ENCODE data around the gene TSPO.

The TSPO gene

DNA sequence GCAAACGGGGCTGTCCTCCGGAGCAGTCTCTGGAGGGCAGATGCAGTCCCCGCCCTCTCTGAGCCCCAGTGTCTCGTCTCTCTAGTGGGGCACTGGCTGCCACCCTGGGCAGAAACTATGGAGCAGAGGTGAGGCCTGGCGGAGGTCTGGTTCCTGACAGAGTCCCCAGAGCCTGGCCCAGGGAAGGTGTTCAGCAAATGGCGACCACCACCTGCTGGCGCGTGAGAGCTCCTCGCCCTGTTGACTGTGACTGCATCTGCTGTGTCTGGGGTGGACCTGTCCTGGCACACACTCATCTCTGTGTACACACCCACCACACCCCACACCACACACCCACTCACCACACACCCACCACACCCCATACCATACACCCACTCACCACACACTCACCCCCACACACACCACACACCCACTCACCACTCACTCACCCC is 53.9 kb downstream of the TSPO start:
- DNase-seq: no peak

- DNase-seq: no peak
Observed at GRCh38 chr22:43205748-43206508, 54.6 kb downstream of the TSPO start.

DNA sequence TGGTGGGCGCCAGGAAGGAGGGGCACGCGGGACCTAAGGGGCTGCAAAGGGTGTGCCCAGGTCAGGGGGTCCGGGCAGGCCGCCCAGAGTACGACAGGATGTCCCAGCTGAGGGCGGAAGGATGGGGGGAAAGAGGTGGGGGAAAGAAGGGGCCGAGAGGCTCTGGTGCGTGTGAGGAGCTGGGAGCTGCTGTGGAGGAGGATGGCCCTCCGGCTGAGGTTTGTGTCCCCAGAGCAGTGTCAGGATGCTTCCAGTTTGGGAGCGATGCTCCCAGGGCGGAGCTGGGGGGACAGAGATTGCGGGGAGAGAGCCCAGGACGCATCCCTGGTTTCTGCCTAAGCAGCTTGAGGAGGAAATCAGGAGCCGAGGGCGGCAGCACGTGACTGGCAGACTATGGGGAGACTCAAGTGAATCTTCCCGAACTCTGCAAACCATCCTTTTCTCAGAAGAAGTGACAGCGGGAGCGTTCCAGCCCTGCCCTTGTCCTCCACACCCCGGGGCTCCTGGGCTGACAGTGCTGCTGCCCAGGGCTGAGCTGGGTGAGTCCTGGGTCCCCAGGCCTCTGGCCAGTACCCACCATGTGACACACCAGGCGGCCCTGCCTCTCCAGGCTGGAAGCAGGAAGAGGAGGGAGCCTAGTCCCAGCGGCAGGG is 55.3 kb downstream of the TSPO start:
- no peak for DNase-seq

DNA sequence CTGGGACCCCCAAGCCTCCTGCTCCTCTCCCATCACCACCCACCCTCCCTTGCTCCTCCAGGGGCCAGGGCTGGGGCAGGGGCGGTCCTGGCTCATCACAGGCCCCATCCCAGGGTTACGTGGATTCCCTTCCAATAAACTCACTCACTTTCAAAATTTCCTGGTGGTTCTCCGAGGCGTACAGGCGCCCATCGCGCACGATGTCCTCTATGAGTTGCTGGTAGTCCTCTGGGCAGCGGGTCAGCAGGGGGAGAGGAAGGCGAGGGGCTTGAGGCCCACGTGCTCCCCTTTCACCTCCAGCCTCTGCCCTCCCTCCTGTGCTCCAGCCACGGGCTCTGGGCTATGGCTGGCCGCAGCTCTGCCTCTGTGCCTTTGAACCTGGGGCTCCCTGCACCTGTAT is 56.0 kb downstream of the TSPO start:
- no peak for DNase-seq

GRCh38 chr22:43207849-43208702 is 56.7 kb downstream of the TSPO start:
- no peak for DNase-seq

- no peak for DNase-seq
Observed at GRCh38 chr22:43208703-43209522, 57.6 kb downstream of the TSPO start.

DNA sequence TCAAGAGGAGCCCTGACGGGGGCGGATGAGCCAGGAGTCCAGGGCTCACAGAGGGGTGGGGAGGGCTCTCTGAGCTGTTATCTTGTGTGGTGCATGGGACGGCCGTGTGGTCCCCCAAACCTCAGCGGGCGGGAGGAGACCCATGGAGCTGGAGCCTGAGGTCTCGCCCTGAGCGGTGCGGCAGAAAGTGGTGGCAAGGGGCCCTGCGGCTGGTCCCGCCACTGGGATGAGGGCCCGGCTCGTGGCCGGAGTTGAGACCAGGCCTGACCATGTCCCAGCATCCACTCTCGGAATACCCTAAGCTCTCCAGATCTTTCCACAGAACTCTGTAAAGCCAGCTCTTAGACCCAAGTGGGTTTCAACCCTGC is 58.1 kb downstream of the TSPO start:
- DNase-seq: no peak

- DNase-seq: no peak
Observed at GRCh38 chr22:43209971-43210370, 58.6 kb downstream of the TSPO start.

DNA sequence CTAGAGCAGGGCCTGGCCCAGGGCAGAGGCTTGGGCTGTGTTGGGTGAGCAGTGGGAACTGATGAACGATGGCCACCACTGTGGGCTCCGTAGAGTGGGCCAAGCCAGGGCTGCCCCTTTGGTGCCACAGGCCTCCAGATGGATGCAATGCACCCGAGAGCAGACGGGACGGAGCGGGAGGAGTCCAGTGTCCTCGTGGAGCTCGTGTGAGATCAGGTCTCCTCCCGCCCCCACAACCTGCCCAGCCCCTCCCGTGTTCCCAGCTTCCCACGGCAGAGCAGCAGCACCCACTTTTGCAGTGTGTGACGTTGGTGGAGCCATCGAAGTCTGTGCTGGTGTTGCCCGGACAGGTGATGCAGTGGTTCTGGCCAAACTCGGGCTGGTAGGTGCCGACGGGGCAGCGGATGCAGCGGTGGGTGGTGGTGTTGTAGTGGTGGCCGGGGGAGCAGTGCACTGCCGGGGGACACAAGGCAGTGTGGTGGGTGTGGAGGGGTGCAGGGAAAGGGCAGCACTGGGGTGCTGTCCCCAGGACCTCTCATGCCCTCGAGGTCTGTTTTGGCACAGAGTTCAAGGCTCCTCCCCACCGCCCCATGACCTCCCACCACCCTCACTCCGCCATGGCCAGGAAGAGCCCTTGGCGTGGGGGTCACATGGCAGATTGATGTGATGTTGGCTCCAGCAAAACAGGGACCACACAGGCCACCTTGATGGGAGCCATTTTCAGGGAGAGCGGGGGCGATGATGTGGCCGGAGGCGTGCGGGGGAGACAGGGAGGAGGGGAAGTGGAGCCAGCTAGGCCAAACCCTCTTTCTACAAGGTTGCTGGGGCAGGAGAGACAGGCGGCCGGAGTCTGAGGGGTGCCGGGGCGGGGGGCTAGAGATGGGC is 59.5 kb downstream of the TSPO start:
- no peak for DNase-seq

GRCh38 chr22:43211941-43212433 is 60.6 kb downstream of the TSPO start:
- no peak for DNase-seq

DNA sequence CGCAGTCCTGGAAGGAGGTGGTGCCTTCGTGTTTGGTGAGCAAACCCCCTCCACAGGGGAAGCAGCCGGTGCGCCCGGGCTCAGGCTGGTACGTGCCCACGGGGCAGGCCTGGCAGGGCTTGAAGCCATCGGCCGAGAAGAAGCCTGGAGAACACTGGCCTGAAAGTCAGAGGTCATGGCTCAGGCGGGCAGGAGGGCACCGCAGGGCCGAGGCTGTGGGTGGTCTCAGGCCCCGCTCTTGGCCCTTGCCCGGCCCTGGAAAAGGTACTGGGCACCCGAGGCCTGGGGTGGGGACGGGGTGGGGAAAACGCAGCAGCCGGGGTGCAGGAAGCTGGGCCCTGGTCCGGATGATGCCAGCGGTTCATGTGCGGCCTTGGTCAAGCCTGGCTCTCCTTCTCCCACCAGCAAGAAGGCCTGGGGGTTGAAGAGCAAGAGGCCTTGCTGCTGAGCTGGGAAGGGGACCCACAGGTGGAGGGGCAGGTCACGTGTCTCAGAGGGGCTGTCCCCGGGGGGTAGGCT is 61.1 kb downstream of the TSPO start:
- DNase-seq: no peak

Measured in NCI-H1105 (cell line).